Measurements from ENCODE around the gene C14orf132.

Gene C14orf132

DNA sequence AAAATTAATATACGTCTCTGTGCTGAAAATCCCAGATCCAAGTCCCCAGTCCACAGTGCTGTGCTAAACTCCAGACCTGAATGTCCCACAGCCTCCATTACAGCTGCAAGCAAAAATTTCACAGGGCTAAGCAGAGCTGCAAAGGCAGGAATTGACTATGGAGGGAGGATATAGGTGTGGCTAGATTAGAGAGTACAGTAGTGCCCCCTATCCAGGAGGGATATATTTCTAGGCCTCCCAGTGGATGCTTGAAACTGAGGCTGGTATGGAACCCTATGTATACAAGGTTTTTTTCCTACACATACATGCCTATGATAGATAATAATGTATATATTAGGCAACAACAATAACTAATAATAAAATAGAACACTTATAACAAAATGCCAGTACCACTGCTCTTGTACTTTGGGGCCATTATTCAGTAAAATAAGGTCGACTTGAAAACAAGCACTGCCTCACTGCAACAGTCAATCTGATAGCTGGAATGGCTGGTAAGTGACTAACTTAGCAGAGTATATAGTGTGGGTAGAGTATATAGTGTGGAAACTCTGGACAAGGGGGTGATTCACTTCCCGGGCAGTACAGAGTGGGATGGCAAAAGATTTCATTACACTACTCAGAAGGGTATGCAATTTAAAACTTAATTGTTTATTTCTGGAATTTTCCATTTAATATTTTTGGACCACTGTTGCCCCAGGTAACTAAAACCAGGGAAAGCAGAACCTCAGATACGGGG, 82.7 kb downstream of the C14orf132 start:
- DNase-seq, result no peak

DNA sequence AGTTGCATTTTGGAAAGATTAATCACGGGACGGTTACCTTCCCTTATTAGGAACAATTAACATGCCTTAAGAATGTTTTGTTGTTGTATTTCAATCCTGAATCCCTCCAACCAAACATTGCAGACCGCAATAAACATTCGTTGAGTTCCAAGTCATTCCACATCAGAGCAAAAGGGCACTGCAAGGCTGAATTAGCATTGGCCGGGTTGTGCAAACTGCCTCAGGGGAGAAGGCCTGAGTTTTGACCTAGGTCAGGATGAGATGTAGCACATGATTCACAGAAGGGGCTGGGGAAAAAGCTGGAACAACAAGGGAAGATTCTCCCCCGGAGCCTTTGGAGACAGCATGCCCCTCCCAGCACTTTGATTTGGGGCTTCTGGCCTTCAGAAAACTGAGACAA, 83.3 kb downstream of the C14orf132 start:
- no peak for DNase-seq

GRCh38 chr14:96125536-96125935, 86.4 kb downstream of the C14orf132 start:
- peak in 1 of 2 experiments; percentile 20 for DNase-seq

DNA sequence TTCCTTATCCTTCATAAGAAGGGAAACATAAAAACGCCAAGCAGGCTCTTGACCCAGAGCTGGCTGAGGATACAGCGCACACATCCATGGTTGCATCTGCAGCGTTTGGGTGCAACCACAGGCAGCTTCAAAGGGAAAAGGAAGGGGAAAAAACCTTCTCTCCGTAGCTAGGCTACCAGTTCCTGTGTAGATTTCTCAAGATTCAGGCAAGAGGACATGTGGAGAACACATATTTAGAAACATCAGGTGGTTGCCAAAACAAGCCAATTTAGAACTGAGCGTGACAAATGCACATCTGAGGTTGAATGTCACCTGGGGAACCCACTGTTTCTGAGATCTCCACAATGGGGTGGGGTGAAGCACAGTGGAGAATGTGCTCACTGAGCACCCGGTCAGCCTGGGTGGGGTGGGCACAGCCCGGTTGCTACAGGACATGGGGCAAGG, 87.2 kb downstream of the C14orf132 start:
- no peak for DNase-seq

GRCh38 chr14:96126783-96127271, 87.7 kb downstream of the C14orf132 start:
- DNase-seq, result no peak

DNA sequence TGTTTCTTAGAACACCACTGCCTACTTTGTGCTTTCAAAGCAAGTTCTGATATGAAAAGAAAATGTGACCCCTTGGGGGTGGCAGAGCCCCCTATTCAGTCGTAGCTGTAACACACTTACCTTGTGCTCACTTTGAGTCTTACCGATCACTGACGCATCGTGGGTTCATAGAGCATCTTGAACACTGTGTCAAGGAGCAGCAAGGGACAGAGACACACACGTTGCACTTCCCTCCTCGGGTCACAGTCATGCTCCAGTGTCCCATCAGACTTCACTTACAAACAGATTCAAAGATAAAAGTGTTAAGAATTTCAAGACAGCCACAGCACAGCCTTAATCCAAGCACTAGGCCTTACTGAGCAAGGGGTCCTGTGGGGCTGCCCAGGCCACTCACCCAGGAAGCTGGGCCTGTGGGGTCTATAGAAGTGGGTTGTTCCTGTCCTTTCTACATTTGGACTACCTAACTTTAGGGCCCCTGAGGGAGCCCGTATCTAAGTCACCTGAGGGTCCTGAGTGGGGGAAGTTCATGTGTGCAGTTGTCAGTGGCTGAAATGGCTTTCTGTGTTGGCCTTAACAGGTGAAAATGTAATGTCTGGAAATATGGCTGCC, 90.1 kb downstream of the C14orf132 start:
- no peak for DNase-seq

DNA sequence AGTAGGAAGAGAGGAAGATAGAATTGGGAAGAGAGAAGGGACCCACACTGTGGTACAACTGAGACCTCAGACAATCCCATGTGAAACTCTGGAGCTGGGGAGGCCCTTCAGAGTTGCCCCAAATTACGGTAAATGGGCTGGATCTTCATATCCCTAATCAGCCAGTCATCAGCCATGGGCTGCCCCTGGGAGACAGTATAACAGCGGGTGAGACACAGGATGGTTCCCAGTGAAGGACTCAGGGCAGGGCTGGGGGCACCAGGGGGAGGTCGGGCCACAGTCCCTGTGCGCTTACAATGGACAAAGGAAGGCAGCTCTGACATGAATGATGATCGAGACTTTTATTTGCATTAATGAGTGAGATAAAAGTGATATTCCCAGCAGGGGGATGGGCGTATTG, 91.2 kb downstream of the C14orf132 start:
- DNase-seq, result no peak

DNA sequence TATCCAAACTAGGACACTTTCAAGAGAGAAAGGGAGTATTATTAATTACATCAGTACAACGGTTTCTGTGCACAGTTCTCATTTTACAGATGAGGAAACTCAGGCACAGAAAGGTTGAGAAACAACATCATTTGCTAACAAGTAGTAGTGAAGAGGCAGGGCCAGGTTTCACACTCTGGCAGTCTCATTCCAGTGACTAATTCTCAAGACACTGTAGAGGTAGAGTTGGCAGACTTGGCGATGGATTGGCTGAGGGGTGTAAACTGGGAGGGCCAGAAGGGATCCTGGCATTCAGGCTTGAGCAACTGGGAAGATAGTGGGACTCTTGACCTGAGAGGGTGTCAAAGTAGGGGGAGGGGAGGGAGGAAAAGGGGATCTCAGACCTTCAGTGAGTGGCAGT, 91.7 kb downstream of the C14orf132 start:
- no peak for DNase-seq

GRCh38 chr14:96131836-96132235, 92.7 kb downstream of the C14orf132 start:
- DNase-seq, result no peak

GRCh38 chr14:96134508-96134907, 95.3 kb downstream of the C14orf132 start:
- DNase-seq, result no peak

DNA sequence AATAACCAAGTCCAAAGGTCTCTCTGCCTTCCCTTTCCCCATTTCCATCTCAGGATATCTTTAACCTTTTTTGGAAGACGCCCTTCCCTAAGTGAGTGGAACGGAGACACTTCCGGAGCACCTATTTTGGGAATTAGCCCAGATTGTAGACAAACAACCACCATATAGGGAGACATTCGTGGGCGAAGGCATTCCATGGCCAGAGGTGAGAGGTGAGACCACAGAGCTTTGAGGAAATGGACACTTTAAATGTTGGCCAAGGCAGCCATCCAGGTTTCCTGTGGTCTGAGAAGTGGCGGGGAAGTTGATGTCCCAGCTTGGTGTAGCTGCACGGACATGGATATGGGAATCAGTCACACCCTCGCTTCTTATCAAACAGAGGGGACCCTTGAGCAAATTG, 96.1 kb downstream of the C14orf132 start:
- no peak for DNase-seq

DNA sequence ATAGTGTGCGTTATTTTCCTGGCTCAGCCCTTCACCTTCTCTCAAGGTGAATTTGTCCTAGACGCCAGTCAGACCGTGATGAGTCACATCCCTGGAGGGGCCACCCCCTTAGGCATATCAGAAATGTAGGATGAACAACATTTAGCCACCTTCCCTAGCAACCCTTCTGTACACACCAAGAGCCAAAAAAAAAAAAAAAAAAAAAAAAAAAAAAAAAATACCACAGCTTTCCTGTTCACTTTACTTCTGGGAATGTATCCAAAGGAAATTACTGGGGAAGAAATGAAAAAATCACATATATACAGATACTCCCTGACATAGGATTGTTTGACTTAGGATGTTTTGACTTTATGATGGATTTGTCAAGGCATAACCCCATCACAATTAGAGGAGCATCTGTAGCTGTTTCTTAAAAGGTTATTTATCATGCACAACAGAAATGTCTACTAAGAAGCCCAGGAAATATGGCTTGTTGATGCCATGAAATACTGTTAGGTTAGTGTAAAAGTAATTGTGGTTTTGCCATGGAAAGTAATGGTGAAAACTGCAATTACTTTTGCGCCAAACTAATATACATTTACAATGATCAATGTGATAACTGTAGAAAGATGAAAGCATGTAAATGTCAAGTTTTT, 97.3 kb downstream of the C14orf132 start:
- DNase-seq, result no peak

GRCh38 chr14:96138241-96138640, 99.1 kb downstream of the C14orf132 start:
- DNase-seq, result no peak

- no peak for DNase-seq
These were observed 100.0 kb downstream of the C14orf132 start for GRCh38 chr14:96139169-96139568.

DNA sequence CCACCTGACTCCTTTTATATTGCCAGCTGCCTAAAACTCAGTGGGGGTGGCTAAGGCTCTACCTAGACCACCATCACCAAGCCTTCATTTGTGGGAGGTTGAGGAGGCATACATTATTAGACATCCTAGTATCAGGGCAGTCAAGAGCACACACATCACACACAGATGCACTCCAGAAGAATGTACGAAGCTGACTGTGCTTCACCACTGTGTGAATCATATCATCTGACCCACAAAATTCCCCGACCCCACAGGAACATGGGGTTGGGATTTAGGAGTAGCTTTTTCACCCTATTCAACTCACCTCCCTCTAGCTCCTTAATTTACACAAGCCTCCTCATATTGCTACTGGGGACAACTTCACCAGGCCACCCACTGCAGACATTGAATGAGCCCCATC, 100.7 kb downstream of the C14orf132 start:
- no peak for DNase-seq

DNA sequence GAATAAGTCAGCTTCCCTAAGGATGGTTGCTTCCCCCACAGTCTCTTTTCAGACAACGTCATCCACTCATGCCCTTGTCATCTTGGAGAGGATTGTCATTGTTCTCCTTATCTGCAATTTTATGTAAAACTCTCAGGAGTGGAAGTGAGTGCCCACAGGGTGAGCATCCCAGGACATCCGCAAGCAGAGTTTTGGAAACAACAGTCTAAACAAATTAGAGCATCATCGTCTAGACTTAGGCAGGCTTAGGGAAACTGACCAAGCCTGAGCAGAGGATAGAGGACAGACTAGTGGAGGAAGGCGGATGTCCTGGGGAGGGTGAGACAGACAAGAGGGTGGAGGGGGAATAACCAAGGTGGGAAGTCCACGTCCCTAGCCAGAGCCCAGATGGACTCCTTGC, 101.8 kb downstream of the C14orf132 start:
- DNase-seq, result no peak
